Measurements from ENCODE around the gene PLCB4.

Gene PLCB4

DNA sequence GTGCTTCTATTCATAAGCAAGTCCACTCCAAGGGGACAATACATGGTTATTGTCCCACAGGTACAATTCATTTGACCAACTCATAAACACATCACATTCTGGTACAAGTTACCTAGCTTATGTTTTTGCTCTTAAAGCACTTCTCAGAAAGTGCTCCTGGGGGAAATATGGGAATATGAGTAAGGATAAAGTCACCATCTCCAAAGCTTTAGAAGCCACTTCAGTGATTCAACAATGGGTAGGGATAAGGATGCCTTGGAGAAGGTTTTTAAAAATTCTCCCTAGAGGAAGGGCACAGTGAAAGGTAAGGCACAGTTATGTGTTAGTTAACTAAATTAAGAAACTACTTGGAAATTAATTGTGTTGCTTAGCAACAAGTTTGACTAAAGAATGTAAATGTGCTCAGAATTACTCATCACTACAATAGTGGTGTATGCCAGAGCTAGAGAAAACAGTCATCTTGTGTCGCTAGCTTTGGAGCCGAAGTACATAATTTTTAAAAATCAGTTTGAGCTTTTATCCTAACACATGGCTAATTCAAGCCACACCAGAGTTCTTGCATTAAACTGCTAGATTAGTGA lies 406.0 kb downstream of the PLCB4 start:
- TF ChIP-seq, protein P1, sequence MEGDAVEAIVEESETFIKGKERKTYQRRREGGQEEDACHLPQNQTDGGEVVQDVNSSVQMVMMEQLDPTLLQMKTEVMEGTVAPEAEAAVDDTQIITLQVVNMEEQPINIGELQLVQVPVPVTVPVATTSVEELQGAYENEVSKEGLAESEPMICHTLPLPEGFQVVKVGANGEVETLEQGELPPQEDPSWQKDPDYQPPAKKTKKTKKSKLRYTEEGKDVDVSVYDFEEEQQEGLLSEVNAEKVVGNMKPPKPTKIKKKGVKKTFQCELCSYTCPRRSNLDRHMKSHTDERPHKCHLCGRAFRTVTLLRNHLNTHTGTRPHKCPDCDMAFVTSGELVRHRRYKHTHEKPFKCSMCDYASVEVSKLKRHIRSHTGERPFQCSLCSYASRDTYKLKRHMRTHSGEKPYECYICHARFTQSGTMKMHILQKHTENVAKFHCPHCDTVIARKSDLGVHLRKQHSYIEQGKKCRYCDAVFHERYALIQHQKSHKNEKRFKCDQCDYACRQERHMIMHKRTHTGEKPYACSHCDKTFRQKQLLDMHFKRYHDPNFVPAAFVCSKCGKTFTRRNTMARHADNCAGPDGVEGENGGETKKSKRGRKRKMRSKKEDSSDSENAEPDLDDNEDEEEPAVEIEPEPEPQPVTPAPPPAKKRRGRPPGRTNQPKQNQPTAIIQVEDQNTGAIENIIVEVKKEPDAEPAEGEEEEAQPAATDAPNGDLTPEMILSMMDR (IDR thresholded peaks at IDR 0.05; ENCODE audit: insufficient read depth, low read depth, low read length, missing control alignments), result no peak
- peak; percentile 17 for DNase-seq (ENCODE audit: low read depth)
- H3K4me3 ChIP-seq (ENCODE audit: low read length), result no peak overlapping the region

DNA sequence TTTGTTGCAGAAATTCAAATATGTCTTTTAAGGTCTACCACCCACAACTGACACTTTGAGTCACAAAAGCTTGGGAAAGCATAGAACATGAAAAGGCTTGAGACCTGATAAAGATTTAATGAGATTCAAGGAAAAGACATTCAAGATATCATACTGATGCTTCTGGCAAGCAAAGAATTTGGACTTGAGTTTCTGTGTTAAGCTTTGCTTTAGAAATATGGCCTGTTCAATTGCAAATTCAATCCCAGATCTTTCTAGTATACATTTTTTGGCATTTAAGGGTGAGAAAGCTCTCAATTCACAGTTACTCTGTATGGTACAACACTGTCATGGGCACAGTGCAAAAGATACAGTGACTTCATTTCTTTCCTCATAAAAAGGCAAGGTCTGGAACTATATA lies 406.6 kb downstream of the PLCB4 start:
- DNase-seq (ENCODE audit: low read depth), result no peak
- H3K4me3 ChIP-seq (ENCODE audit: low read length), result no peak overlapping the region
- TF ChIP-seq, protein P1 (IDR thresholded peaks at IDR 0.05; ENCODE audit: insufficient read depth, low read depth, low read length, missing control alignments), result no peak

DNA sequence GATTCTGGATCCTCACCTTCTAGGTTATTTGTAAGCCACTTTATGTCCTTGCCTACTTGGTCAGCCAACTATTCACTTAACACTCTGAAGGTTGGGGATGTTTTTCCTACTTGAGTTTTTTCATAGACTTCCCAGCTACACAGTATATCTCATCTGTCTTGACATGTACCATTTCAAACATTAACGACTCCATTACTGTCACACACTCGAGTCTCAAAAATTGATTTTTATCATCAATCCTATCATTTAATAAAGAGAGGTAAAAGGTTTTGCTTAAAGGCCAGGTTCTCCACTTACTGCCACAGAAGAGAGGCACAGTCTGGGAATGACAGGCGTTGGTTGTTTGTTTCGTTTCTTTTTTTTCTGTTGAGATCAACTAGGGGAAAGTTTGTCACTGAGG lies 407.3 kb downstream of the PLCB4 start:
- DNase-seq (ENCODE audit: low read depth), result no peak
- TF ChIP-seq, protein P1 (IDR thresholded peaks at IDR 0.05; ENCODE audit: insufficient read depth, low read depth, low read length, missing control alignments), result no peak
- no peak overlapping the region for H3K4me3 ChIP-seq (ENCODE audit: low read length)

DNA sequence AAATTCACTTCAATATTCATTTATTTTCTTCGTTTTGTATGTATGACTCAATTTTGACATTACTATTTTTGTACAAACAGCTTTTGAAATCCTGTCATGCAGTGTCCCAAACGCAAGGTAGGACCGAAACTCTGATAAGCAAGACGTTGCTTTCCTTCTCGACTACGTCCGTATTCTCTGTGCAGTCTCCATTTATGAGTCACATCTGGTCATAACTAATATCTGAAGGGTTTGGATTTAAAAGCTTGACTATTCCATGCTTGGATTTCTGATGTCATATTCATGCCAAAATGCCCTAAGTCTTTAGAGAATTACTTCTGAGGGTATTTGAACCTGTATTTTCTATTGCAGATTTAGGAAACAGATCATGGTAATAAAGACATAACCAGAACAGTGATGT lies 407.8 kb downstream of the PLCB4 start:
- TF ChIP-seq, protein P1 (IDR thresholded peaks at IDR 0.05; ENCODE audit: insufficient read depth, low read depth, low read length, missing control alignments), result no peak
- DNase-seq (ENCODE audit: low read depth), result no peak
- H3K4me3 ChIP-seq (ENCODE audit: low read length), result no peak overlapping the region

DNA sequence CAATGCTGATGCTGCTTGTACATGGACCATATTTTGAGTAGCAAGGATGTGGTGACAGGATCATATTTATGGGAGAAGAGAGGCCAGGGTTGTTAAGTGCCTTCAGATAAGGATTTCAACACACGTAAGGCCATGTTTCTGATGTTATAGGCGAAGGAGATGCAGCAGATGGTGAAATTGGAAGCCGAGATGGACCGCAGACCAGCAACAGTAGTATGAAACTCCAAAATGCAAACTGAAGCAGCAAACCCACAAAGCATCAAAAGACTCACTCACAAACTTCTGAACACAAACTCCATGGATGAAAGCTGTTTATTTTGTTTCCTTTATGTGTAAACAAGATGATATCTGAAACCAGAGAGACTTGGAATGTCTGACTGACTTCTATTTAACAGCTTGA lies 409.9 kb downstream of the PLCB4 start:
- no peak for DNase-seq (ENCODE audit: low read depth)
- H3K4me3 ChIP-seq (ENCODE audit: low read length), result no peak overlapping the region
- TF ChIP-seq, protein P1 (IDR thresholded peaks at IDR 0.05; ENCODE audit: insufficient read depth, low read depth, low read length, missing control alignments), result no peak

DNA sequence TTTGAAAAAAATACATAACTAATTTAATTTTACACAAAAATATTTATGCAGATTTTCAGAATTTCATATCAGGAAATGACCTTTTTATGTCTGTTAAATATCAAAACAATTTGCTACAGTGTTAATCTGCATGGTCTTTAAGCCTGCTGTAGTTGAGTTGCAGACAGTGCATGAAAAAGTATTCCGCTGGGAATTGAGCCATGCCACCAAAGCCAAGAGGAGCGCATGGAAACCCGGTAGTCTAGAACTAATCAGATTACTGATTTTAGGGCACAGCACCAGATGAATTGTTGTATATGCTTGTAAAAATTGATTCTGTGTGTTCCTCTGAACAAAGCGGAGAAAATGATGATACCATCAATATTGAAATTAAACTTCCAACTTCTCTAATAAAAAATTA lies 411.2 kb downstream of the PLCB4 start:
- TF ChIP-seq, protein P1 (IDR thresholded peaks at IDR 0.05; ENCODE audit: insufficient read depth, low read depth, low read length, missing control alignments), result no peak
- H3K4me3 ChIP-seq (ENCODE audit: low read length), result no peak overlapping the region
- DNase-seq (ENCODE audit: low read depth), result no peak

DNA sequence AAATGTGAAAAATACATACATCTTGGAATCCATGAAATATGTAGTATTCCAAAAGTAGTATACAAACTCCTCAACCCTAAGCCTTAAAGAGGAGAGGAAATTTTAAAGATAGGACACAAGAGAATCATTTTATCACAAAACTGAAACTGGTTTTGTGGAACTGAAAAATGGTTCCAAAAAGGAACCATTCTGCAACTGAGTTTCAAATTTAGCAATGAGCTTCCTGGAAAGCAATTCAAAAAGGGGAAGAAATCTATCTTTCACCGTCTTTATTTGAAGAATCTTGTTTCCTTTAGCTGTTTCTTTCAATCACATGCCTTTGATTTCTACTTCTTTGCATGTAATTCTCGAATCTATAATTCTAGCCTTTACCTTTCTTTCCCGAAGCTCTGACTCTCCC lies 413.3 kb downstream of the PLCB4 start:
- no peak for DNase-seq (ENCODE audit: low read depth)
- TF ChIP-seq, protein P1 (IDR thresholded peaks at IDR 0.05; ENCODE audit: insufficient read depth, low read depth, low read length, missing control alignments), result no peak
- H3K4me3 ChIP-seq (ENCODE audit: low read length), result no peak overlapping the region
